ENCODE results near the gene DIPK1A. TPM values are rescaled to one million over a fixed set of nuclear protein-coding genes. Genes with fewer than 3 reads are reported as not detected.

Gene DIPK1A
- total RNA-seq, 1 donor from 2014 or later: 8.4 TPM

GRCh38 chr1:92795166-92795565 lies 166.1 kb downstream of the DIPK1A start:
- H3K4me3 Mint-ChIP-seq (ENCODE audit: unreplicated experiment): no peak overlapping the region
- H3K27me3 Mint-ChIP-seq (ENCODE audit: low read depth, unreplicated experiment): no peaks in the 10 kb centered on the region
- DNase-seq (ENCODE audit: low read depth) (peak; percentile 73), FAIRE-seq (no peak)
- TF ChIP-seq EZH2 (IDR thresholded peaks at IDR 0.05; ENCODE audit: insufficient read depth, low read length): no peak
- TF ChIP-seq CTCF (IDR thresholded peaks at IDR 0.05; ENCODE audit: insufficient read depth, low read depth, low read length): no peak
- Histone ChIP-seq H3K27ac (ENCODE audit: low read depth, low read length) (no peak overlapping the region), H3K79me2 (ENCODE audit: insufficient read depth, low read length) (no peaks in the 10 kb centered on the region), H2AFZ (ENCODE audit: low read depth, low read length) (no peak overlapping the region), H3K4me1 (ENCODE audit: insufficient read depth, low read length) (peaks cover 12% of the 10 kb centered on the region), H3K9ac (ENCODE audit: low read length) (no peak overlapping the region), H3K27me3 (ENCODE audit: insufficient read depth, low read length) (no peaks in the 10 kb centered on the region), H3K36me3 (ENCODE audit: insufficient read depth, low read length) (no peaks in the 10 kb centered on the region), H3K4me3 (ENCODE audit: insufficient read depth, low read depth, low read length) (no peak overlapping the region), H4K20me1 (ENCODE audit: insufficient read depth, low read length) (no peaks in the 10 kb centered on the region), H3K4me2 (ENCODE audit: low read length) (no peak overlapping the region), H3K9me3 (ENCODE audit: insufficient read depth, low read depth, low read length) (no peaks in the 10 kb centered on the region)
- no peak overlapping the region for H3K27ac Mint-ChIP-seq (ENCODE audit: unreplicated experiment)
- H3K36me3 Mint-ChIP-seq (ENCODE audit: low read depth, unreplicated experiment): no peaks in the 10 kb centered on the region
- H3K4me1 Mint-ChIP-seq (ENCODE audit: low read depth, unreplicated experiment): peaks cover 13% of the 10 kb centered on the region
- no peaks in the 10 kb centered on the region for H3K9me3 Mint-ChIP-seq (ENCODE audit: unreplicated experiment)

- TF ChIP-seq EZH2 (IDR thresholded peaks at IDR 0.05; ENCODE audit: insufficient read depth, low read length) (no peak), CTCF (IDR thresholded peaks at IDR 0.05; ENCODE audit: insufficient read depth, low read depth, low read length) (no peak)
- H3K9ac ChIP-seq (ENCODE audit: low read length): no peak overlapping the region
- Mint-ChIP-seq H3K4me3 (ENCODE audit: unreplicated experiment) (no peak overlapping the region), H3K4me1 (ENCODE audit: low read depth, unreplicated experiment) (peaks cover 5% of the 10 kb centered on the region), H3K27ac (ENCODE audit: unreplicated experiment) (no peak overlapping the region), H3K27me3 (ENCODE audit: low read depth, unreplicated experiment) (no peaks in the 10 kb centered on the region), H3K9me3 (ENCODE audit: unreplicated experiment) (no peaks in the 10 kb centered on the region), H3K36me3 (ENCODE audit: low read depth, unreplicated experiment) (no peaks in the 10 kb centered on the region)
- no peak for DNase-seq (ENCODE audit: low read depth)
- no peaks in the 10 kb centered on the region for H4K20me1 ChIP-seq (ENCODE audit: insufficient read depth, low read length)
- H3K79me2 ChIP-seq (ENCODE audit: insufficient read depth, low read length): no peaks in the 10 kb centered on the region
- H3K4me3 ChIP-seq (ENCODE audit: insufficient read depth, low read depth, low read length): no peak overlapping the region
- no peaks in the 10 kb centered on the region for H3K9me3 ChIP-seq (ENCODE audit: insufficient read depth, low read depth, low read length)
- H3K27me3 ChIP-seq (ENCODE audit: insufficient read depth, low read length): no peaks in the 10 kb centered on the region
- no peak overlapping the region for H3K4me2 ChIP-seq (ENCODE audit: low read length)
- H2AFZ ChIP-seq (ENCODE audit: low read depth, low read length): peak overlapping the region; percentile 0
- no peaks in the 10 kb centered on the region for H3K36me3 ChIP-seq (ENCODE audit: insufficient read depth, low read length)
- no peak for FAIRE-seq
- no peak overlapping the region for H3K27ac ChIP-seq (ENCODE audit: low read depth, low read length)
- H3K4me1 ChIP-seq (ENCODE audit: insufficient read depth, low read length): peaks cover 5% of the 10 kb centered on the region
These were observed 168.9 kb downstream of the DIPK1A start for GRCh38 chr1:92792340-92792782.

Other genes starting within 250 kb of the DIPK1A start
- gene EVI5, start 176.4 kb downstream of the DIPK1A start, total RNA-seq: 80.3 and 80.4 TPM in 2 replicates
- 741 and 846 TPM in 2 replicates for gene RPL5, start 129.4 kb downstream of the DIPK1A start, total RNA-seq
- gene MTF2, start 117.8 kb upstream of the DIPK1A start, total RNA-seq: 46.1 and 56.4 TPM in 2 replicates
- gene TMED5, start 219.0 kb upstream of the DIPK1A start, total RNA-seq: 95.3 and 105 TPM in 2 replicates
- 4.2 and 7.9 TPM in 2 replicates for gene CCDC18, start 219.3 kb upstream of the DIPK1A start, total RNA-seq